Calu3 (cell line): ENCODE results near the gene MTMR2. TPM values are rescaled to one million over a fixed set of nuclear protein-coding genes. Genes with fewer than 3 reads are reported as not detected.

Experiments used
- BruUV-seq: library from RNA; stranded (reverse); fragments of 400-500 nt; replicated peaks from 2 replicates; lab custom pipeline; 2021; lab: Mats Ljungman, UMichigan
- CTCF ChIA-PET: fragments of 300-600 bp; sonication (Branson Sonifier 250); formaldehyde crosslinking; loops from one replicate; lab custom pipeline; 2022; ENCODE audit warnings: antibody characterized with exemption; lab: Charles Lee
- DNase-seq: peaks from one replicate; pipeline ENCODE4 v3.0.0; 2022
- H3K27ac Mint-ChIP-seq: one replicate; pipeline ENCODE4 v1.8.0; 2022; ENCODE audit warnings: mixed read lengths; ENCODE audit not compliant: unreplicated experiment
- H3K27me3 Mint-ChIP-seq: one replicate; pipeline ENCODE4 v1.8.0; 2022; ENCODE audit warnings: mixed read lengths; ENCODE audit not compliant: unreplicated experiment
- H3K36me3 Mint-ChIP-seq: one replicate; pipeline ENCODE4 v1.8.0; 2022; ENCODE audit warnings: mild to moderate bottlenecking, moderate library complexity, mixed read lengths; ENCODE audit not compliant: insufficient read depth, unreplicated experiment
- H3K4me1 Mint-ChIP-seq: one replicate; pipeline ENCODE4 v1.8.0; 2022; ENCODE audit warnings: mild to moderate bottlenecking, low read depth, mixed read lengths; ENCODE audit not compliant: unreplicated experiment
- H3K4me3 Mint-ChIP-seq: one replicate; pipeline ENCODE4 v1.8.0; 2022; ENCODE audit warnings: mild to moderate bottlenecking, low read depth, moderate library complexity, mixed read lengths; ENCODE audit not compliant: unreplicated experiment
- H3K9me3 Mint-ChIP-seq: one replicate; pipeline ENCODE4 v1.8.0; 2022; ENCODE audit warnings: low read depth, mixed read lengths; ENCODE audit not compliant: unreplicated experiment
- CTCF ChIP-seq: fragments of 200-600 bp; IDR thresholded peaks from one replicate; pipeline ENCODE4 v1.8.0; 2022; ENCODE audit warnings: antibody characterized with exemption; ENCODE audit not compliant: unreplicated experiment
- intact Hi-C: fragments of 100-400 bp; cut with micrococcal nuclease; formaldehyde crosslinking; loops from one replicate; pipeline ENCODE4 v1.10.0; 2022; ENCODE audit not compliant: unreplicated experiment
- total RNA-seq: library from RNA; stranded (reverse); gene quantifications from 2 replicates; pipeline ENCODE4 v1.2.3, GENCODE V29; 2022

The MTMR2 gene
- total RNA-seq, 1 experiment from 2014 or later = 17.4 TPM

DNA sequence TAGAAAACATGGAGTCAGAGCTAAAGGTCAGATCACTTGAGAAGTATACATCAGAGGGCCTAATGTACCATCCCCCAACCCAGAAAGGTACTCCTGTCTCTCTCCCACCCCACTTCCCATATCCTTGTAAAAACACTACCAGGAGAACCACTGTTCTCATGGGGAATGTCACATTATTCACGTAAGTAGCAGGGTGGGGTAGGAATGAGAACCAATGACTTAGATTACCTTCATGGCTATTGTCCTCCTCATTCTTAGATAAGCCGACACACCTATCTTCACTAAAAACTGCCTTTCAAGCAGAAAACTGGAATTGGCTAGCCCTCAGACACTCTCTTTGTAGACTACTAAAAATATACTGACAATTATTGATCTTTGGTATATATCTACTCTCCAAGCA lies 70.0 kb downstream of the MTMR2 start:
- Mint-ChIP-seq H3K36me3 (no peaks in the 10 kb centered on the region), H3K4me3 (no peak overlapping the region), H3K4me1 (no peaks in the 10 kb centered on the region), H3K9me3 (no peaks in the 10 kb centered on the region), H3K27me3 (no peaks in the 10 kb centered on the region), H3K27ac (no peak overlapping the region)
- no peak for TF ChIP-seq CTCF
- CTCF ChIA-PET = interaction anchor here (0.5 kb wide), 1 partner anchor 491 kb away, joined by 3 read pairs; no protein-coding TSS in a partner anchor
- no TSS peak for BruUV-seq
- intact Hi-C loops = no loop called here
- no peak for DNase-seq

DNA sequence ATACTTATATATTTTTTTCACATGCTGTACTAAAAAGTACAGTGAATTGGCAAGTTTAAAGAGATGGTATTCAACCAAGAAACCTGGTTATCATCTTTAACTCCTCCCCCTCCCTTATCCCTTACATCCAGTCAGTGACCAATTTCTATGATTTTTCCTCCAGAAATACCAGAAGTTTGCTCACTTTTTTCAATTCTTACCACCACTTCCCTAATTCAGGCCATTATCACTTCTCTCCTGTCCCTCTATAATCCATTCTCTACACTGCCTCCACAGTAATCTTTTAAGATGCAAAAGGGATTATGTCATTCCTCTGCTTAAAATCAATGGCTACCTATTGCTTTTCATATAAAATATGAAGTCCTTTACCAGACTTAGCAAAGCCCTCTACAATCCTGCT lies 70.8 kb downstream of the MTMR2 start:
- no peak overlapping the region for H3K4me3 Mint-ChIP-seq
- H3K36me3 Mint-ChIP-seq = no peaks in the 10 kb centered on the region
- DNase-seq = no peak
- H3K4me1 Mint-ChIP-seq = no peaks in the 10 kb centered on the region
- no peak for TF ChIP-seq CTCF
- BruUV-seq = no TSS peak
- no peaks in the 10 kb centered on the region for H3K9me3 Mint-ChIP-seq
- no peaks in the 10 kb centered on the region for H3K27me3 Mint-ChIP-seq
- CTCF ChIA-PET = no interaction called here
- H3K27ac Mint-ChIP-seq = no peak overlapping the region
- intact Hi-C loops = no loop called here

GRCh38 chr11:95850137-95850536 lies 73.8 kb downstream of the MTMR2 start:
- Mint-ChIP-seq H3K36me3 (no peaks in the 10 kb centered on the region), H3K27me3 (no peaks in the 10 kb centered on the region), H3K4me1 (no peaks in the 10 kb centered on the region), H3K27ac (no peak overlapping the region), H3K4me3 (no peak overlapping the region), H3K9me3 (no peaks in the 10 kb centered on the region)
- intact Hi-C loops = no loop called here
- TF ChIP-seq CTCF = no peak
- CTCF ChIA-PET = no interaction called here
- no peak for DNase-seq
- BruUV-seq = no TSS peak

GRCh38 chr11:95849087-95849825 lies 74.7 kb downstream of the MTMR2 start:
- Mint-ChIP-seq H3K27me3 (no peaks in the 10 kb centered on the region), H3K27ac (no peak overlapping the region), H3K4me3 (no peak overlapping the region), H3K9me3 (no peaks in the 10 kb centered on the region), H3K36me3 (no peaks in the 10 kb centered on the region), H3K4me1 (no peaks in the 10 kb centered on the region)
- BruUV-seq = no TSS peak
- DNase-seq = peak; percentile 38
- intact Hi-C loops = loop anchor here (2.0 to 10.0 kb wide), 3 partner anchors 116 to 578 kb away; no protein-coding TSS in a partner anchor
- CTCF ChIA-PET = interaction anchor here (0.6 to 1.7 kb wide), 12 partner anchors 13 to 545 kb away, joined by 3 to 28 read pairs (median 4); partner anchors contain the start of genes CCDC82, JRKL and MAML2
- TF ChIP-seq CTCF = no peak
